ENCODE data around the gene RPP21. TPM values are rescaled to one million over a fixed set of nuclear protein-coding genes. Genes with fewer than 3 reads are reported as not detected.

Gene RPP21
- total RNA-seq, 2 experiments from 2014 or later = 50.4 to 88.1 TPM

DNA sequence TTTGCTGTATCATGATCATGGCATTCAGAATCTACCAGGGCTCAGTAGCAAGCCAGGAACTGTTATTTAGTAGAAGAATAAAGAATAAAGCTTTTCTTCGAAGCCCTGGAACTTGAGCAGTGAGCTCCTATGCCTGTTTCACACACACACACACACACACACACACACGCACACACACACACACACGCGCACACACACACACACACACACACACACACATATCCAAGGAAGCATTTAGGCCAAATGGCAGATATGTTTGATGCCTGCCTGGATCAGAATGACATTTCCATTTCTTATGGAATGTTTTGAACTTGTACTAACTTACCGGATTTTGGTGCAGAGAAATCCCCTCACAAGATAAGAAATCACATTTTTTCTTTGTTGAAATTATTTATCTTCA lies 35.5 kb downstream of the RPP21 start:
- BruUV-seq (replicated peaks) = no TSS peak
- intact Hi-C loops (cut with micrococcal nuclease; ENCODE audit: unreplicated experiment) = no loop called here
- Histone ChIP-seq H4K20me1 (ENCODE audit: insufficient read depth, low read length) (no peaks in the 10 kb centered on the region), H3K79me2 (ENCODE audit: insufficient read depth, low read depth, low read length) (no peaks in the 10 kb centered on the region), H3K36me3 (ENCODE audit: insufficient read depth, low read length) (no peaks in the 10 kb centered on the region), H2AFZ (ENCODE audit: low read length) (no peak overlapping the region), H3K27ac (ENCODE audit: low read depth, low read length, poor library complexity, severe bottlenecking) (no peak overlapping the region), H3K4me2 (ENCODE audit: low read length) (no peak overlapping the region), H3K4me3 (ENCODE audit: low read depth, low read length, poor library complexity, severe bottlenecking) (no peak overlapping the region), H3K9me2 (ENCODE audit: insufficient read depth, low read length) (no peaks in the 10 kb centered on the region), H3K4me1 (ENCODE audit: insufficient read depth, low read length, poor library complexity, severe bottlenecking) (no peaks in the 10 kb centered on the region), H3K9me3 (ENCODE audit: low read length) (no peaks in the 10 kb centered on the region)
- ChIA-PET POLR2A (interaction anchor here (0.6 to 1.2 kb wide), 4 partner anchors 8 to 847 kb away, joined by 3 to 5 read pairs (median 4); no protein-coding TSS in a partner anchor), CTCF (ENCODE audit: unreplicated experiment) (interaction anchor here (0.6 kb wide), 1 partner anchor 735 kb away, joined by 12 read pairs; no protein-coding TSS in a partner anchor)
- no peak for DNase-seq (ENCODE audit: low spot score)
- TF ChIP-seq CTCF (conservative IDR thresholded peaks at IDR 0.05; ENCODE audit: low read length) (no peak), EZH2phosphoT487 (IDR thresholded peaks at IDR 0.05; ENCODE audit: borderline replicate concordance, low read depth, low read length) (no peak)

DNA sequence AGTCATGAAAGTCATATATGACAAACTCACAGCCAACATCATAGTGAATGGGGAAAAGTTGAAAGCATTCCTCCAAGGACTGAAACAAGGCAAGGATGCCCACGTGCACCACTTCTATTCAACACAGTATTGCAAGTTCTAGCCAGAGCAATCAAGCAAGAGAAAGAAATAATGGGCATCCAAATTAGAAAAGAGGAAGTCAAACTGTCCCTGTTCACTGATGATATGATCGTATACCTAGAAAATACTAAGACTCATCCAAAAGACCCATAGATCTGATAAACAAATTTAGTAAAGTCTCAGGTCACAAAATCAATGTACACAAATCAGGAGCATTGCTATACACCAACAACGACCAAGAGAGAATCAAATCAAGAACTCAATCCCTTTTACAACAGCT lies 41.2 kb downstream of the RPP21 start:
- Histone ChIP-seq H2AFZ (ENCODE audit: low read length) (no peak overlapping the region), H3K4me3 (ENCODE audit: low read depth, low read length, poor library complexity, severe bottlenecking) (no peak overlapping the region), H3K9me3 (ENCODE audit: low read length) (no peaks in the 10 kb centered on the region), H3K4me2 (ENCODE audit: low read length) (no peak overlapping the region), H3K36me3 (ENCODE audit: insufficient read depth, low read length) (no peaks in the 10 kb centered on the region), H4K20me1 (ENCODE audit: insufficient read depth, low read length) (no peaks in the 10 kb centered on the region), H3K79me2 (ENCODE audit: insufficient read depth, low read depth, low read length) (no peaks in the 10 kb centered on the region), H3K9me2 (ENCODE audit: insufficient read depth, low read length) (no peaks in the 10 kb centered on the region), H3K4me1 (ENCODE audit: insufficient read depth, low read length, poor library complexity, severe bottlenecking) (no peaks in the 10 kb centered on the region), H3K27ac (ENCODE audit: low read depth, low read length, poor library complexity, severe bottlenecking) (no peak overlapping the region)
- no peak for DNase-seq (ENCODE audit: low spot score)
- TF ChIP-seq CTCF (conservative IDR thresholded peaks at IDR 0.05; ENCODE audit: low read length) (no peak), EZH2phosphoT487 (IDR thresholded peaks at IDR 0.05; ENCODE audit: borderline replicate concordance, low read depth, low read length) (no peak)
- intact Hi-C loops (cut with micrococcal nuclease; ENCODE audit: unreplicated experiment) = no loop called here
- BruUV-seq (replicated peaks) = no TSS peak
- ChIA-PET CTCF (ENCODE audit: unreplicated experiment) (no interaction called here), POLR2A (no interaction called here)

GRCh38 chr6:30391240-30391639 lies 46.3 kb downstream of the RPP21 start:
- Histone ChIP-seq H3K4me3 (ENCODE audit: low read depth, low read length, poor library complexity, severe bottlenecking) (no peak overlapping the region), H4K20me1 (ENCODE audit: insufficient read depth, low read length) (no peaks in the 10 kb centered on the region), H3K9me3 (ENCODE audit: low read length) (no peaks in the 10 kb centered on the region), H3K27ac (ENCODE audit: low read depth, low read length, poor library complexity, severe bottlenecking) (no peak overlapping the region), H3K4me2 (ENCODE audit: low read length) (no peak overlapping the region), H2AFZ (ENCODE audit: low read length) (no peak overlapping the region), H3K9me2 (ENCODE audit: insufficient read depth, low read length) (no peaks in the 10 kb centered on the region), H3K4me1 (ENCODE audit: insufficient read depth, low read length, poor library complexity, severe bottlenecking) (no peaks in the 10 kb centered on the region), H3K36me3 (ENCODE audit: insufficient read depth, low read length) (no peaks in the 10 kb centered on the region), H3K79me2 (ENCODE audit: insufficient read depth, low read depth, low read length) (no peaks in the 10 kb centered on the region)
- BruUV-seq (replicated peaks) = no TSS peak
- ChIA-PET POLR2A (no interaction called here), CTCF (ENCODE audit: unreplicated experiment) (no interaction called here)
- TF ChIP-seq EZH2phosphoT487 (IDR thresholded peaks at IDR 0.05; ENCODE audit: borderline replicate concordance, low read depth, low read length) (no peak), CTCF (conservative IDR thresholded peaks at IDR 0.05; ENCODE audit: low read length) (no peak)
- no peak for DNase-seq (ENCODE audit: low spot score)
- intact Hi-C loops (cut with micrococcal nuclease; ENCODE audit: unreplicated experiment) = no loop called here
